ENCODE data around the gene FSTL5. TPM values are rescaled to one million over a fixed set of nuclear protein-coding genes. Genes with fewer than 3 reads are reported as not detected.

The FSTL5 gene
- total and polyA plus RNA-seq, 4 donors = 0.01 to 0.08 TPM; not detected in 2

GRCh38 chr4:161906836-161907589, 256.8 kb downstream of the FSTL5 start:
- Histone ChIP-seq H3K9ac (ENCODE audit: low read depth in 1 of 2, low read length in 2 of 2) (no peak overlapping the region), H3K4me3 (ENCODE audit: low read depth in 1 of 3, low read length in 3 of 3) (no peak overlapping the region), H3K36me3 (ENCODE audit: control insufficient read depth in 4 of 4, insufficient read depth in 3 of 4, low read depth in 1 of 4, low read length in 3 of 4) (no peaks in the 10 kb centered on the region), H3K9me3 (ENCODE audit: control insufficient read depth in 4 of 4, low read length in 3 of 4) (no peaks in the 10 kb centered on the region), H3K27ac (ENCODE audit: low read depth in 1 of 2, low read length in 2 of 2) (no peak overlapping the region), H3K4me1 (ENCODE audit: control insufficient read depth in 4 of 4, insufficient read depth in 4 of 4, low read length in 3 of 4) (no peaks in the 10 kb centered on the region), H3K27me3 (ENCODE audit: control insufficient read depth in 4 of 4, insufficient read depth in 4 of 4, low read length in 3 of 4) (no peaks in the 10 kb centered on the region)
- DNase-seq (ENCODE audit: low spot score) = no peak
- WGBS = 74% methylated on average over 4 of the region's 4 CpGs
- TF ChIP-seq EGR1 (IDR thresholded peaks at IDR 0.05; ENCODE audit: low read depth in 2 of 2) (no peak), JUND (IDR thresholded peaks at IDR 0.05) (no peak), TAF1 (conservative IDR thresholded peaks at IDR 0.05) (no peak), RXRA (IDR thresholded peaks at IDR 0.05) (no peak), NR2F2 (IDR thresholded peaks at IDR 0.05) (no peak), HNF4A (conservative IDR thresholded peaks at IDR 0.05) (no peak), ATF3 (IDR thresholded peaks at IDR 0.05) (no peak), FOXA2 (IDR thresholded peaks at IDR 0.05) (no peak), FOXA1 (IDR thresholded peaks at IDR 0.05) (no peak), SP1 (IDR thresholded peaks at IDR 0.05) (no peak), HNF4G (IDR thresholded peaks at IDR 0.05) (no peak), REST (IDR thresholded peaks at IDR 0.05) (no peak)

GRCh38 chr4:161900110-161900509, 263.7 kb downstream of the FSTL5 start:
- H3K4me1 ChIP-seq (ENCODE audit: control insufficient read depth in 4 of 4, insufficient read depth in 4 of 4, low read length in 3 of 4) = no peaks in the 10 kb centered on the region
- no peak overlapping the region for H3K4me3 ChIP-seq (ENCODE audit: low read depth in 1 of 3, low read length in 3 of 3)
- H3K27me3 ChIP-seq (ENCODE audit: control insufficient read depth in 4 of 4, insufficient read depth in 4 of 4, low read length in 3 of 4) = no peaks in the 10 kb centered on the region
- 83% methylated on average over 6 of the region's 6 CpGs for WGBS
- H3K27ac ChIP-seq (ENCODE audit: low read depth in 1 of 2, low read length in 2 of 2) = no peak overlapping the region
- DNase-seq (ENCODE audit: low spot score) = no peak
- no peak overlapping the region for H3K9ac ChIP-seq (ENCODE audit: low read depth in 1 of 2, low read length in 2 of 2)
- no peaks in the 10 kb centered on the region for H3K36me3 ChIP-seq (ENCODE audit: control insufficient read depth in 4 of 4, insufficient read depth in 3 of 4, low read depth in 1 of 4, low read length in 3 of 4)
- TF ChIP-seq TAF1 (conservative IDR thresholded peaks at IDR 0.05) = no peak
- TF ChIP-seq RXRA (IDR thresholded peaks at IDR 0.05) = no peak
- no peak for TF ChIP-seq HNF4G (IDR thresholded peaks at IDR 0.05)
- no peak for TF ChIP-seq YY1 (IDR thresholded peaks at IDR 0.05)
- no peak for TF ChIP-seq REST (IDR thresholded peaks at IDR 0.05)
- no peak for TF ChIP-seq RAD21 (IDR thresholded peaks at IDR 0.05)
- no peak for TF ChIP-seq NR2F2 (IDR thresholded peaks at IDR 0.05)
- no peak for TF ChIP-seq FOXA1 (IDR thresholded peaks at IDR 0.05)
- TF ChIP-seq ATF3 (IDR thresholded peaks at IDR 0.05) = no peak
- no peak for TF ChIP-seq CTCF (IDR thresholded peaks at IDR 0.05; ENCODE audit: low read depth, low read length, missing input control)
- no peak for TF ChIP-seq EGR1 (IDR thresholded peaks at IDR 0.05; ENCODE audit: low read depth in 2 of 2)
- no peak for TF ChIP-seq ZBTB33 (IDR thresholded peaks at IDR 0.05)
- no peak for TF ChIP-seq MAX (IDR thresholded peaks at IDR 0.05)
- TF ChIP-seq FOXA2 (IDR thresholded peaks at IDR 0.05) = no peak
- no peak for TF ChIP-seq GABPA (IDR thresholded peaks at IDR 0.05 in 1 of 2, conservative IDR thresholded peaks at IDR 0.05 in 1 of 2)
- no peaks in the 10 kb centered on the region for H3K9me3 ChIP-seq (ENCODE audit: control insufficient read depth in 4 of 4, low read length in 3 of 4)
